GM18526 (cell line): ENCODE measurements around the gene PDK2.

Experiments used
- POLR2A ChIP-seq: IDR thresholded peaks from 3 replicates; pipeline ENCODE4 v1.6.1; 2011; ENCODE audit not compliant: insufficient read length; ENCODE audit errors: extremely low read depth

PDK2 gene

GRCh38 chr17:50128441-50129352 is 33.5 kb downstream of the PDK2 start:
- no peak for TF ChIP-seq POLR2A

- no peak for TF ChIP-seq POLR2A
Measured at GRCh38 chr17:50129353-50129727, 34.2 kb downstream of the PDK2 start.

- TF ChIP-seq POLR2A, result no peak
Measured at GRCh38 chr17:50129728-50130558, 34.8 kb downstream of the PDK2 start, which contains the start of gene SAMD14. Gene SAMD14, minus strand, starts transcription at chr17:50130160. Its CDS starts 5,201 bp downstream, at chr17:50124959.

GRCh38 chr17:50130559-50131305 is 35.6 kb downstream of the PDK2 start:
- TF ChIP-seq POLR2A, result no peak

GRCh38 chr17:50132104-50132794 is 37.1 kb downstream of the PDK2 start:
- TF ChIP-seq POLR2A, result no peak

GRCh38 chr17:50133028-50133768 is 38.0 kb downstream of the PDK2 start:
- no peak for TF ChIP-seq POLR2A

- TF ChIP-seq POLR2A, result no peak
Measured at GRCh38 chr17:50133769-50134099, 38.6 kb downstream of the PDK2 start.

GRCh38 chr17:50134206-50135110 is 39.3 kb downstream of the PDK2 start:
- no peak for TF ChIP-seq POLR2A

GRCh38 chr17:50135316-50136095 is 40.4 kb downstream of the PDK2 start:
- no peak for TF ChIP-seq POLR2A

- no peak for TF ChIP-seq POLR2A
Measured at GRCh38 chr17:50136096-50136687, 41.0 kb downstream of the PDK2 start.

- TF ChIP-seq POLR2A, result no peak
Measured at GRCh38 chr17:50137042-50137441, 41.9 kb downstream of the PDK2 start.

GRCh38 chr17:50139185-50139783 is 44.1 kb downstream of the PDK2 start:
- TF ChIP-seq POLR2A, result no peak
